Inflammatory macrophage (primary cell): ENCODE data around the gene CASZ1.

Source experiments
- DNase-seq, 2 donors: peaks; one replicate each; pipeline ENCODE4 v3.0.0-alpha.2; 2020 to 2022

Gene CASZ1

DNA sequence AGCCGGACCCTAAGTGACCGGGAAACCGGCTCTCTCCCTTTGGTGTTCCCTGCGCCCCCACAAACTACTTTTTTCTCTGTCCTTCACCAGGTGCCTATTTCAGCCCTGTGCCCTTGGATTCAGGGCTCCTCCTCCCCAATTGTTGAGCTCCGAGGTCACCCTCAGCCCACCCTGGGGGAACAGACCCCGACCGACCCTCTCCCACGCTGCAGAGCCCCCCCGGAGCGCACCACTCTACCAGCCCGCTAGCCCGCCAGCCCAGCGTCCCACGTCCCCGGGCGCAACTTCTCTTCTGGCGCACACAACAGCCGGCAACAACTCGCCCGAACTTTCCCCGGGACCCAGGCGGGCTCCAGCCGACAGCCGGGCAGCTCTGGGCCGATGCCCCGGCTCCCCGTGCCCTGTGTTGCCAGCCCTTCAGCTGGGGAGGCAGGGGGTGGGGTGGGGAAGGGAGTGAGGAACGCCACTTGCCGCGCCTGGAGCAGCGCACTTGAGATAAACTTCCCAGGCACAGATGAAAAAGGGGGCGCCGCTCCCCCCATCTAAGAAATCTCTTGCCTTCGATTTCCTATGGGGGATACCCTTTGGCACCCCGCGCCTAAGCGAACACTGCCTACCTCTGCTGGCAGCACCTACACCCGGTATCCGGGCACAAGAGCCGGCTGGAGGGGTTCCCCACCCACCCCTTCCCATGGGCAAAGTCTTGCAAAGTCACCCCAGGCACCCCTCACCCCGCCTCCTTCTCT is 997 bp downstream of the CASZ1 start:
- DNase-seq = no peak

- DNase-seq = no peak
Measured at GRCh38 chr1:10794724-10795275, 1.6 kb downstream of the CASZ1 start.

DNA sequence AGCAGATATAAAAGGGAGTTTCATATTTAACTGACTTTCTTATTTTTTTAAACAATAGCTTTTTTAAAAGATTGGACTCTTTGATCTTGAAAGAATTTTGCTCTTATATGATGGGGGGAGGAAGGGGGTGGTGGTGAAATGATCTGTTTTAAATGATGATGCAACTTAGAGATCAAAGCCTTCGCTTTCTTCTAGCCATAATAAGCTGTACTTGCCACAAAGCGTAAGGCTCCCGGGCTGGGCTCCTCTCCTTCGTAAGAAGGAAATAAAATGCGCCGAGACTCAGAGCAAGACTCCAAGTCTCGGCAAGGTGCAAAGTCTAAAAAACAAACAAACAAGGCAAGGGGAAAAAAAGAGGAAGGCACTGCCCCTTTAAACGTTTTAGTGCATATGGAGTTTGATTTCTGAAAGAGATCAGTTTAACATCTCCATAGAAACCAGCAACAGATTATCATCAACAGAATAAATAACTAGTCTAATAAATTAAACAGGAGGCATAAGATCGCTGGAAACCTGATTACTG is 3.3 kb downstream of the CASZ1 start:
- no peak for DNase-seq

- DNase-seq = no peak
Measured at GRCh38 chr1:10791105-10791951, 5.1 kb downstream of the CASZ1 start.

DNA sequence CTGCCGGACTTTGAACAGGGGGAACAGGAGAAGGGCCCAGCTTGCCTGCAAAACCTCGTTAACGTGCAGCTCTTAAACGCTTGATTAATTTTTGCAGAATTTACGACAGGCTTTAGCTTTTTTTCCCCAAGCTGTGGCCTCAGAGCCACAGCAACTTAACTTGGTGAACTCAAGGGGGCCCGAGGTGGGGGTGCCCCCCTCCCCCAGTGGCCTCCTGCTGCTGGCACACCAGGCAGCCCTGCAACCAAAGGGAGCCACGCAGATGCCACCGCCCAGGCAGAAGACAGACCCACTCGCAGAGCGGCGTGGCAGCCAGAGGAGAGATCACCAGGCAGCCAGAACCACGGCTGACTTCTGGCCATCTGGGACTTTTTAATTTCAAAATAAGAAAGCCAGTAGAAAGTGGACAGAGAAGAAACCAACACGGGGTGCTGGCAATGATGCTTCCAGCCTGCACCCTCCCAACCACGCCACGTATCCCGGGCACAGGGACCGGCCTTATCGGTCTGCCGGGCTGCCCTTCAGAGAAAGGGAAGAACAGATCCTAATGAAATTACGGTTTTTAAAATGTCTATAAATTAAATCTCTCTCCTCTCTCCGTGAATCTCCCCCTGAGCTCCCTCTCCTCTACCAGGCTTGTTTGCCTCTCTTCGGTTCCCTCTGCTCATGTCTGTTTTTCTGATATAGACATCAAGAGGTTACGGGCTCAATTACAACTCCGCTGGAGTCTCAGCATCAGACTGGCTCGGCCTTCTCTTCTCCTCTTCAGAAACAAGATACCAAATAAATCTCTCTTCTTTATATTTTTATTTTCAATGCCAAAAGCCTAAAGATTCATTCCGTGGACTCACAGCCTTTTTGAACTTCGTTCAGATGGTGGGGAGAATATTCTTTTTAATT is 6.4 kb downstream of the CASZ1 start:
- no peak for DNase-seq

DNA sequence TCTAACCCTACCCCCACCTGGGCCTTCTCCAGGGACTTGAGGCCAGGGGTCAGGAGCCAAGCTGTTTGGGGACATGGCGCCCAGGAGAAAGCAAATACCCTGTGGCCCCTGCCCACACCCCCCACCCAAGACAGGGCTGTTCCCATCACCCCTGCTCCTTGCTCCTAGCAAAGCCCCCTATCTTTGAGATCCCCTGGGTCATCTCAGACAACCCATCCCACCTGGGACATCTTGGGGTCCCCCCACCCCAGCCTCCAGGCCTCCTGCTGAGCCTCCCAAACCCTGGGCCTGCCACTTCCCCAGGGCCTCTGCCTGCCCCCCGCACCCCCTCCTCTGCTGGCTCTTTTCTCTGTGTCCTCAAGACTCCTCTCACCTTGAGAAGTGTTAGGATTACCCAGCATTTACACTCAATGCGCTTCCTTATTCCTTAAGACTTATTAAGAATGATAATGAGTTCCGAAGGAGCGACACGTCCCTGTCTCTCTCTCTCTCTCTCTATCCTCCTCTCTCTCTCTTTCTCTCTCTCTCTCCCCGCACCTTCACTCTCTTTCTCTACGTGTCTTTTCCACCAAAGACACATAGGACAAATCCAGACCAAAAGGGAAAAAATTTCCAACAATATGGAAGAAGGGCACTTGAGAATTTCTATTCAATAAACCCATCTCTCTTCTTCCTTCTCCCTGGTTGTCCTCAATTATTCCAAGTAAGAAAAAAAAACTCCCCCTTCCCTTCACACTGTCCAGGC is 7.2 kb downstream of the CASZ1 start:
- DNase-seq = no peak

- no peak for DNase-seq
Measured at GRCh38 chr1:10788592-10789006, 7.8 kb downstream of the CASZ1 start.

DNA sequence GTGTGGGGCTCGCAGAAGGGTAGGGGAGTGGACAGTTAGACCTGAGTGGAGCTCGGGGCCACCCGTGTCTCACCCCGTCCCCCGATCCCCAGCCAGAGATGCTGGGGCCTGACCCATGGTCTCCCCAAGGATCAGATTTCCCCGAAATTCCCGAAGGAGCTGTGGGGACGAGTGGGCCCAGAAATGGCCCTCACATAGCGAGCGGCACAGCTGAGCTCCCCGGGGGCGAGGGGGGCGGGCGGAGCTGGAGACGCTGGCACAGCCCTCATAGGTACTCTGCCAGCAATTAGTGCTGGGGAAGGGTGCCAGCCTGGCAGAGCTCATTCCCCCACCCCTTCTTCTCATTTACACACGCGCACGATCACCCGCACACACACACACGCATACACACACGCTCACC is 9.2 kb downstream of the CASZ1 start:
- DNase-seq = no peak

- no peak for DNase-seq
Measured at GRCh38 chr1:10785728-10786638, 10.5 kb downstream of the CASZ1 start.

- DNase-seq = no peak
Measured at GRCh38 chr1:10784998-10785727, 11.3 kb downstream of the CASZ1 start.

GRCh38 chr1:10782491-10783244 is 13.8 kb downstream of the CASZ1 start:
- no peak for DNase-seq

DNA sequence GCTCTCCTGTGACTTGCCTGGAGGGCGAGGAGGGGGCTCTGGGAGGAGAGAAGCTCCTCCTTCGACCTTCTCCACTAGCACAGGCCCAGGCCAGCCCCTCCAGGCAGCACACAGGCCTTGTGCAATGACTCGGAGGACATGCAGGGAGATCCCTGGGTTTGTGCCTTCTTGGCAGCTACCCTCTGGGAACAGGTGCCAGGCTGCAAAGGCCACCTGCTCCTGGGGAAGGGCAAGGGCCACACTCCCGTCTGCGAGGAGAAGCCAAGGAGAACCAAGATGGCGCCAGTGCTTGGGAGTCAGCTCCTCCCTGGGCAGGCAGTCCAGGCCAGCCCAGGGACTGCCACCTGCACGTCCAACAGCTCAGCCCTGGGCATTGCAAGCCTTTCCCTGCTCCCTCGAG is 15.3 kb downstream of the CASZ1 start:
- DNase-seq = no peak

- no peak for DNase-seq
Measured at GRCh38 chr1:10779841-10780240, 16.6 kb downstream of the CASZ1 start.

DNA sequence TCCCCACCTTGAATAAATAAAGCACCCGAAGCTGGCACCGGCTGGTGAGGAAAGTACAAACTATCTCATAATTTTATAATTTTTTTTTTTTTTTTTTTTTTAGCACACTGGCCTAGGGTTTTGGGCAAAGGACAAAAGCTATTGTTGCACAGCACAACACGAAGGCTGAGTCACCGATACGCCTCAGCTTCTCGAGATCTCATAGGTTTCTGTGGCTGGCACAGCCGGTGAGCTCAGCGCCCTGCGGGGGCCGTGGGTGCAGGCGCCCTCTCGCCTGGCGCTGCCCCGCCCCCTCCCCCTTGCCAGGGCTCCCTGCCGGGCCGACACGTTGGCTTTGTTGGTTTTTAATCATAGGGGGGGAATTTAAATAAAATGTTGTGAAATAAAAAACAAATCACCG is 17.2 kb downstream of the CASZ1 start:
- DNase-seq = no peak

DNA sequence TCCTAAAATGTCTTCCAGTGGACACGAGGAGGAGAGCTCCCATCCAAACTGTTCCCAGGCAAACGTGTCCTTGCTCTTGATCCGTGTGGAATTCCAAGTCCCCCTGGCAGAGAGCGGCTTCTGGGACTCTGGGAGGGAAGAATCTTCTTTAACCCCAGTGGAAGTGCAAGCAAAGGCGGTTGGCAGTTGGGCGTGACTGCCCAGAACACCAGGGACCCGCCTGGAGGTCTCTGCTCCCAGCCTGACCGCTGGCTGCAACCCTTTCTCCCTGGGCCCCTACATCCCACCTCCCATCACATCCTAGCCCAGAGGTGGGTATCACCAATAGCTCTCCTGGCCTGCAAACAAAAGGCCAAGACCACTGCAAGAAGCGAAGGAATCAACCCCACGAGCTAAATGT is 17.8 kb downstream of the CASZ1 start:
- no peak for DNase-seq

DNA sequence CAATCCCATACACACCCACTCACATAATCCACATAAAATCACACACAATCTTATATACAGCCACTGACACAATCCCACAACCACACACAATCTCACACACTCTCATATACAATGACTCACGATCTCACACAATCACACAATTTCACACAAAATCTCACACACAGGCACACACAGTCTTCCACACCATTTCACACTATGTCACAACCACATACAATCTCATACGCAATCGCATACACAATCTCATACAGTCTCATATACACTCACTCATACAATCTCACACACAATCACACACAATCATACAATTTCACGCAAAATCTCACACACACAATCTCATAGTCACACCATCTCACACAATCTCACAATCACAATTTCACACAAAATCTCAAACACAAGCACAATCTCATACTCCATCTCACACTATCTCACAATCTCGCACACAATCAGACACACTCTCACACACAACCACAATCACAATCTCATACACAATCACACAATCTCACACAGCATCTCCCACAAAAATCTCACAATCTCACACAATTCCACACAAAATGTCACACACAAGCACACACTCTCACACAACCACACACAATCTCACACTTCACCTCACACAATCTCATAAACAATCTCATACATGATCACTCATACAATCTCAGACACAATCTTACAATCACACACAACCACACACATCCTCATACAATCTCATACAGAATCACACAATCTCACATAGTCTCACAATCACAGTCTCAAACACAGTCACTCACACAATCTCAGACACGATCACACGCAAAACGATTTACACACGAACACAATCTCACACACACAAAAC is 18.5 kb downstream of the CASZ1 start:
- DNase-seq = no peak

- DNase-seq = no peak
Measured at GRCh38 chr1:10776190-10776905, 20.1 kb downstream of the CASZ1 start.
